GM18507 (cell line): ENCODE measurements around the gene MAP2.

Source experiments
- DNase-seq: peaks from one replicate; pipeline ENCODE4 v3.0.0; 2011; ENCODE audit warnings: low read depth; ENCODE audit not compliant: insufficient read length; ENCODE audit errors: extremely low spot score
- FAIRE-seq: peaks from 2 replicates; lab custom pipeline; 2011; peaks lifted over from hg19 to GRCh38; lab: Jason Lieb, UNC

Gene MAP2

GRCh38 chr2:209681201-209681735, 257.4 kb downstream of the MAP2 start:
- DNase-seq, result no peak
- FAIRE-seq, result no peak

GRCh38 chr2:209682646-209683045, 258.8 kb downstream of the MAP2 start:
- FAIRE-seq, result no peak

GRCh38 chr2:209685340-209685739, 261.5 kb downstream of the MAP2 start:
- FAIRE-seq (no peak), DNase-seq (no peak)

More at GRCh38 chr2:209682646-209683045, 258.8 kb downstream of the MAP2 start:
- DNase-seq, result no peak

- FAIRE-seq (no peak), DNase-seq (no peak)
Observed at GRCh38 chr2:209685963-209686362, 262.1 kb downstream of the MAP2 start.

GRCh38 chr2:209686448-209686847, 262.6 kb downstream of the MAP2 start:
- FAIRE-seq, result no peak

GRCh38 chr2:209687323-209687969, 263.6 kb downstream of the MAP2 start:
- FAIRE-seq, result no peak
- no peak for DNase-seq

More at GRCh38 chr2:209686448-209686847, 262.6 kb downstream of the MAP2 start:
- DNase-seq, result no peak

GRCh38 chr2:209688385-209688784, 264.5 kb downstream of the MAP2 start:
- FAIRE-seq, result no peak

GRCh38 chr2:209690029-209690754, 266.3 kb downstream of the MAP2 start:
- no peak for FAIRE-seq
- DNase-seq, result no peak

More at GRCh38 chr2:209688385-209688784, 264.5 kb downstream of the MAP2 start:
- no peak for DNase-seq

GRCh38 chr2:209694748-209695147, 270.9 kb downstream of the MAP2 start:
- DNase-seq, result no peak

GRCh38 chr2:209696836-209697711, 273.2 kb downstream of the MAP2 start:
- FAIRE-seq (peak; percentile 67), DNase-seq (no peak)

More at GRCh38 chr2:209694748-209695147, 270.9 kb downstream of the MAP2 start:
- FAIRE-seq, result no peak

- DNase-seq, result no peak
- no peak for FAIRE-seq
Observed at GRCh38 chr2:209702775-209703174, 278.9 kb downstream of the MAP2 start.

GRCh38 chr2:209713219-209713618, 289.4 kb downstream of the MAP2 start:
- DNase-seq (no peak), FAIRE-seq (no peak)

- DNase-seq (no peak), FAIRE-seq (no peak)
Observed at GRCh38 chr2:209719034-209719433, 295.2 kb downstream of the MAP2 start.

GRCh38 chr2:209721497-209721896, 297.6 kb downstream of the MAP2 start:
- FAIRE-seq, result no peak

GRCh38 chr2:209726311-209726710, 302.5 kb downstream of the MAP2 start:
- no peak for DNase-seq
- FAIRE-seq, result no peak

More at GRCh38 chr2:209721497-209721896, 297.6 kb downstream of the MAP2 start:
- DNase-seq, result no peak

GRCh38 chr2:209727077-209727476, 303.2 kb downstream of the MAP2 start:
- FAIRE-seq, result no peak
- DNase-seq, result no peak

GRCh38 chr2:209734805-209735204, 311.0 kb downstream of the MAP2 start:
- FAIRE-seq, result no peak

GRCh38 chr2:209741953-209742352, 318.1 kb downstream of the MAP2 start:
- DNase-seq (no peak), FAIRE-seq (no peak)

More at GRCh38 chr2:209734805-209735204, 311.0 kb downstream of the MAP2 start:
- no peak for DNase-seq

- FAIRE-seq (no peak), DNase-seq (no peak)
Observed at GRCh38 chr2:209753020-209753419, 329.2 kb downstream of the MAP2 start.

GRCh38 chr2:209757163-209757562, 333.3 kb downstream of the MAP2 start:
- DNase-seq (no peak), FAIRE-seq (no peak)
